HCT116 (cell line): Measurements from ENCODE around the gene FAM181A.

Source experiments
- CEBPB ChIP-seq: IDR thresholded peaks from 2 replicates; pipeline ENCODE4 v1.6.1; 2012; ENCODE audit warnings: low read depth
- TF ChIP-seq, protein P1 (sequence below), 3 experiments: fragments of 200-600 bp in 1 of 3; sonication (generic) in 1 of 3; IDR thresholded peaks in 2 of 3; conservative IDR thresholded peaks in 1 of 3; 2 replicates each; pipeline ENCODE4 v1.5.1; 2012 to 2017; ENCODE audit warnings: low read depth in 2 of 3, low read length in 2 of 3, antibody characterized with exemption in 1 of 3, borderline replicate concordance in 1 of 3, control low read depth in 1 of 3, mild to moderate bottlenecking in 1 of 3, mixed read lengths in 1 of 3, mixed run types in 1 of 3, moderate library complexity in 1 of 3; ENCODE audit not compliant: insufficient read depth in 1 of 3

GRCh38 chr14:93898081-93898611, 29.0 kb upstream of the FAM181A start:
- TF ChIP-seq, protein P1, sequence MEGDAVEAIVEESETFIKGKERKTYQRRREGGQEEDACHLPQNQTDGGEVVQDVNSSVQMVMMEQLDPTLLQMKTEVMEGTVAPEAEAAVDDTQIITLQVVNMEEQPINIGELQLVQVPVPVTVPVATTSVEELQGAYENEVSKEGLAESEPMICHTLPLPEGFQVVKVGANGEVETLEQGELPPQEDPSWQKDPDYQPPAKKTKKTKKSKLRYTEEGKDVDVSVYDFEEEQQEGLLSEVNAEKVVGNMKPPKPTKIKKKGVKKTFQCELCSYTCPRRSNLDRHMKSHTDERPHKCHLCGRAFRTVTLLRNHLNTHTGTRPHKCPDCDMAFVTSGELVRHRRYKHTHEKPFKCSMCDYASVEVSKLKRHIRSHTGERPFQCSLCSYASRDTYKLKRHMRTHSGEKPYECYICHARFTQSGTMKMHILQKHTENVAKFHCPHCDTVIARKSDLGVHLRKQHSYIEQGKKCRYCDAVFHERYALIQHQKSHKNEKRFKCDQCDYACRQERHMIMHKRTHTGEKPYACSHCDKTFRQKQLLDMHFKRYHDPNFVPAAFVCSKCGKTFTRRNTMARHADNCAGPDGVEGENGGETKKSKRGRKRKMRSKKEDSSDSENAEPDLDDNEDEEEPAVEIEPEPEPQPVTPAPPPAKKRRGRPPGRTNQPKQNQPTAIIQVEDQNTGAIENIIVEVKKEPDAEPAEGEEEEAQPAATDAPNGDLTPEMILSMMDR (IDR thresholded peaks at IDR 0.05 in 2 of 3, conservative IDR thresholded peaks at IDR 0.05 in 1 of 3; ENCODE audit: borderline replicate concordance in 1 of 3, insufficient read depth in 1 of 3, low read depth in 2 of 3, low read length in 2 of 3), result no peak
- TF ChIP-seq CEBPB, result no peak
